Neural cell (in vitro differentiated cells): Measurements from ENCODE around the gene OTULIN.

Experiments
- CTCF ChIP-seq: fragments of 450-650 bp; IDR thresholded peaks from 2 replicates; pipeline ENCODE4 v1.5.1; 2014; ENCODE audit warnings: antibody characterized with exemption, mild to moderate bottlenecking, moderate library complexity; ENCODE audit not compliant: poor library complexity, severe bottlenecking
- EP300 ChIP-seq: fragments of 450-650 bp; conservative IDR thresholded peaks from 2 replicates; pipeline ENCODE4 v1.6.1; 2014; ENCODE audit warnings: antibody characterized with exemption, mild to moderate bottlenecking, moderate library complexity; ENCODE audit not compliant: poor library complexity, severe bottlenecking
- EZH2 ChIP-seq: fragments of 200-600, 300-800 bp; shearing (Covaris generic), sonication (generic); IDR thresholded peaks from 2 replicates; pipeline ENCODE4 v1.6.1; 2014; ENCODE audit warnings: antibody characterized with exemption, low read length, borderline replicate concordance, mild to moderate bottlenecking; ENCODE audit not compliant: insufficient read depth, poor library complexity, severe bottlenecking
- POLR2AphosphoS5 ChIP-seq: IDR thresholded peaks from 2 replicates; pipeline ENCODE4 v1.6.1; 2012
- RAD21 ChIP-seq: fragments of 450-650 bp; conservative IDR thresholded peaks from 2 replicates; pipeline ENCODE4 v1.6.1; 2014; ENCODE audit warnings: antibody characterized with exemption, mild to moderate bottlenecking, moderate library complexity
- REST ChIP-seq: IDR thresholded peaks from 2 replicates; pipeline ENCODE4 v1.6.1; 2012; ENCODE audit warnings: borderline replicate concordance
- TAF1 ChIP-seq: IDR thresholded peaks from 2 replicates; pipeline ENCODE4 v1.6.1; 2012; ENCODE audit warnings: low read depth

- TF ChIP-seq EZH2 (no peak), RAD21 (no peak), POLR2AphosphoS5 (no peak), CTCF (no peak), EP300 (no peak), REST (no peak), TAF1 (no peak)
Measured at GRCh38 chr5:14672484-14673394, 8.2 kb downstream of the OTULIN start.
